Stimulated activated CD8-positive, alpha-beta memory T cell treated with anti-CD3 and anti-CD28 coated beads, Interleukin-4, amount 100 ng/mL, for 4 hours (primary cell): ENCODE measurements around the gene ZRANB3.
"Not testable (repeated sequence)": the region's sequence is repeated elsewhere in the genome, so short reads cannot be mapped to it uniquely, and the experiment has no call there.

ENCODE experiments used
- DNase-seq, 2 donors: peaks; one replicate each; pipeline ENCODE4 v3.0.0-alpha.2; 2020; ENCODE audit warnings: low read depth in 2 of 2, low spot score in 1 of 2

ZRANB3 gene

GRCh38 chr2:135091681-135092080, 439.3 kb downstream of the ZRANB3 start:
- no peak for DNase-seq

GRCh38 chr2:135089597-135089996, 441.4 kb downstream of the ZRANB3 start:
- DNase-seq = not testable (repeated sequence)
